EH (cell line): Measurements from ENCODE around the gene ASIC2.

Source experiments
- DNase-seq: peaks from one replicate; pipeline ENCODE4 v3.0.0-alpha.2; 2015; ENCODE audit warnings: low read depth

ASIC2 gene

DNA sequence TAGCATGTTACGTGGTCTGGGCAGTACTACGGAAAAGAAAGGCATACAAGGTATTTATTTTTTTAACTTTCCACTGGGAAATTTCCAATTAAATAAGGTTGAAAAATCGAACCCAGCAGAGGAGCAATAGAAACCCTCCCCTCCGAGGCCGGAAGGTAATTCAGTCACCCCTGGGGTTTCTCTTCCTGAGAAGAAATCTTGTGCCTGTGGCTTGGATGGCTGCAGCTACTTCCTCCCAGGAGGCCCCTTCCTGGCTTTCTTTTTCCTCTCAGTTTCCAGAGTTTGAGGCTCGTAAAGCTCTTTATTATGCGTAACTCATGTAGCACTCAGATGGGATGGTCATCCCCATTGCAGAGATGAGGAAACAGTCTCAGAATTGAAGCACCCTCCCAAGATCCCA lies 140.3 kb downstream of the ASIC2 start:
- no peak for DNase-seq

DNA sequence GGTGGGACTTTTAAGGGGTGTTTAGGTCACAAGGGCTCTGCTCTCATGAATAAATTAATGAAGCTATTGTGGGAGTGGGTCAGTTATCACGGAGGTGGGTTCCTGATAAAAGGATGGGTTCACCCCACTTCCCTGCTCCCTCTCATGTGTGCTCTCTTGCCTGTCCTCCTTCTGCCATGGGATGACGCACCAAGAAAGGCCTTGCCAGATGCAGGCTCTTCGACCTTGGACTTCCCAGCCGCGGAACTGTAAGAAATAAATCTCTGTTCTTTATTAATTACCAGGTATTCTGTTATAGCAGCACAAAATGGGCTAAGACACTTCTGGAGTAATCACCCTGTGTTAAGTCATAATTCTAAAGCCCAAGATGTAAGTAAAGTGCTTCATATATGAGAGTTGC lies 141.5 kb downstream of the ASIC2 start:
- DNase-seq: no peak

DNA sequence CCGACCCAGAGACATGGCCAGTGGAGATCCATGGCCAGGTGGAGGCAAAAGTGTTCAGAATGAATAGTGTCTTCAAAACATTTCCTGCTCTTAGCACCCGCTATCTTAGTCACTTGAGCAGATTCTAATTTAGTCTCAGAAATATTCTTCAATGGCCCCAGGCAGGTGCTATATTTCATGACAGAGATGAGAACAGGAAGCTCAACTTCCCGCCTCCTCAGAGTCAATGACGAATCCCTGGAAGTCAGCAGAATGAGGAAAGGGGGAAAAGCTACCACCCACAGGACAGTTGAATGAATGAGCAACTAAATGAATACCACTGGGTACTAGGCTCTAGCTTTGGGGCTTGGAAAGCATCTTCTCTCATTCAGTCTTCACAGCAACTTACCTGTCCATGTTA lies 147.2 kb downstream of the ASIC2 start:
- DNase-seq: no peak

DNA sequence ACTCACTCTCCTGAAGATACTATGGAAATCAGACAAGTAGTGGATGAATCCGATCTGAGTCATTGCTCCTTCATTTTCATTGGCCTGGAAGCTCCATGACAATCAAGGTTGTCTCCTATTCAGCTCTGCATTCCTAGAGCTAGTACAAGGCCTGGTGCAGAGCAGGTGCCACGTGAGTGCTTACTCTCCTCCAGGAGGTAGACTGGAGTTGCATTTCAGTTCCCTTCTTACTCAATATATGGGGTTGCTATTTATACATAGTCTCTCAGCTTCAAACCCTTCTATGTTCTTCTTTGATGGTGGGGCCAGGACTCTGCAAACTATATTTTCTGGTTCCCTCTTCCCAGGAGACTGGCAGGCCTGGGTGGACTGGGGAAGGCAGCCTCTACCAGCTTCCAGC lies 148.3 kb downstream of the ASIC2 start:
- no peak for DNase-seq

DNA sequence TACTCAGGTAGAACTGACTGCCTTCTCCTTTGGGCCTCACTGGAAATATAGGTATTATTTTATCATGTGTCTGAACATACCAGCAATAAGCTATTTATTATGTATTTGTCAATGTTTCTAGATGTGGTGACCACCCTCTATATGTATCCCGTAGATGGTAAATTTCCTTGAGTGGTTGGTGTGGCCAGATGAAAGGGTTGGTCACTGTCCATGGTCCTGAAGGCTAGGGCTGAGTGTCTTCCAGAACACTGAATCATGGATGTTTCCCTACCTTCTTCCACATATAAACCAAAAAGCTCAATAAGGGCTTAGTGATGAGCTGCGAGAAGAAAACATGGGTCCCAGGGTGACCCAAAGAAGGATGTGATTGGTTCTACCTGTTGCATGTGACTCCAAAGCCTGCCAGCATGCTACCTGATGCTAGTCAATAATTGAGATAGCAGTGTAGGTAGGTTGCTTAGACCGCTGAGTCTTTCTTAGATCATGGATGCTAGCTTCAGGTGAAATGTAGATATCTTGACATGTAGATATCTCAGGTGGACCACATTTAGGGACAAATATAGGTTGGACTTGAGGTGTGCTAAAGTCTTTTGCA lies 150.3 kb downstream of the ASIC2 start:
- DNase-seq: peak; percentile 35

DNA sequence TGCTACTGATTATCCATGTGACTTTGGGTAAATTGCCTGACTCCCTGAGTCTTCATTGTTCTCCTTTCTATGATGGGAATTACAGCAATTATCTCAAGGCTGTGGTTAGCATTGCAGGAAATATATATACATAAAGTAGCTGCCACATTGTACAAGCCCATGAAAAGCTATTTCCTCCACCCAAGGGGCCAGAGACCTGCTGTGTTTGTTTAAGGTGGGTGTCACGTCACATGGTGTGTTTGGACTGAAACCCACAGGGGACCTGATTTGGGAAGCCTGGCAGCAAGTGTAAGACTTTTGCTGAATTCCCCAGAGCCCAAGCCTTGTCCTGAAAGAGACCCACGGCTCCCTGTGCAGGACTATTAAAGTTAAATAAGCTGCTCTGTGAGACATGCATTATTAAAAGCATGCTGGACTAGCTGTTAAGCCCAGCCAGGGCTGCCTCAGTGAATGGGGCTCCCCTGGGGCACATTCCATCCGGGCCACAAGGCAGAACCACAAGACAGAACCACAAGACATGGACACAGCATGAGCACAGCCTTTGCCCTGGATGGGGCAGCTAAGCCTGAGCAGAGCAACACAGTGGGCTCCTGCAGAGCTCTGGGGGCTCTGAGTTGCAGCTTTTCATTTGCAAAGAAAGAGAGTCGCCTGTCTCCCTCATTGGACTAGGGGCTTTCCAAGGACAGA lies 152.5 kb downstream of the ASIC2 start:
- DNase-seq: no peak

DNA sequence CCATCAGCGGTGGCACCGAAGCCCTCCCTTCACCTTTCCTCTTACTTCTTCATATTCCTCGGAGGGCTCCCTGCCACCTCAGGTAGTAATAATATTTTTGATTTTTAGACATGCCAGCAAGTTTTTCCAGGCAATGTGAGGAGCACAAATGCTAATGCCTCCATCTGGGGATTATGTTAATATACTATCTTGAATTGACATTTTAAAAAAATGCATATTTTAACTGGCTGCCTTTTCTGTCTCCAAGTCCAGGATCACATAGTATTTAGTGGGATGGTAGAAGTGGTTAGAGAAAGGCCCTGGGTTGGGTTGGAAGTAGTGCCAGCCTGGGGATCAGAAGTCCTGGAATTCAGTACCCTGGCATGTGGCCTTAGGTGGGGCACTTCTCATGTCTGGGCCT lies 154.5 kb downstream of the ASIC2 start:
- no peak for DNase-seq

DNA sequence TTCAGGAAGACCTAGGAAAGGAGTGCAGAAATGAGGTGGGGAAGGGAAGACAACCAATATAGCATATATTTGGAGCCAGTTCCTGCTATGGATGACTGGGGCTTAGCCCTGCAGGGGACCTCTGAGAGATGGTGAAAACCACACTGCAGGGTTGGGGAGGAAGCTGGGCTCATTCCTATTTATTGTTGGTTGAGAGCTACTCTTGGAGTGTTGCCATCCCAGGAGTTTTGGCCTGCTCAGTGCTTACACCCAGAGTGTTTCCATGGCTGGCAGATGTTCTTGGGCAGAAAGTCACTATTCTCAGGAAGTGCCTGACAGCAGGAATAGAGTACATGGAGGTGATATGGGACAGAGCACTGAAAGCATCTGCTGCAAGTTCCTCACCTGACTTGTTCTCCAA lies 155.7 kb downstream of the ASIC2 start:
- no peak for DNase-seq

DNA sequence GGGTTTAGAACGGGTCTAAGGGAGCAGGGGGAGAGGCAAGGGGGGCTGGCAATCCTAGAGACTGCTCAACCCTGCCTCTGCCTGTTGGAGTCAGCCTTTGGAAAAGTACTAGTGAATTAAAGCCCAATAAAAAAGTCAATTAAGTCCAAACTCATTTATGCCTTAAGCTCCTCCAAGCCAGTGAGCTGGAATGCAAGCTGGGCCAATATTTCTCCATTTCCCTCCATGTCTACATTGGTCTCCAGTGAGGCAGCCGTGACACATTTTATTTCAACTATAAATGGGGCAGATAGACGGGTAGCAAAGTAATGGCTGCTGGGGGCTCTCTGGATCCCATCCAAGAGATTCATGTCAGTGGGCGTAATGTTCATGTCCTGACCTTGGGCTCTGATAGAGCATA lies 157.4 kb downstream of the ASIC2 start:
- DNase-seq: no peak

DNA sequence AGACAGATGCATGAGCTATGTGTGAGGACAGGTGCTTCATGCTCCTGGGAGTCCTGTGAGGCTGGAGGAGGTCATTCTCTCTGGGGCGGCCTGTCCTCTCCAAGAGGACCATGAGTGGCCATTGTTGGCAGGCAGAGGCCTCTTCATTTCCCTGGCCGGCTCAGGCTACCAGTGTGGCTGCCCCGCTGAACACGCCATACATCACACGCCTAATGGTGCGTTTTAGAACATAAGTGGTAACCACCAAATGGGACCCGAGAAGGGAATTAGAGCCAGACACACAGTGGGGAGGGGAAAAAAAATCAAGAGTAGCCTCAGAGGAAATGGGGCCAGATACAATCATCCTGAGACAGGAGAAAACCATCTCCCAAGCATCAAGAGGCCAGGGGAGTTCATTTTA lies 161.5 kb downstream of the ASIC2 start:
- no peak for DNase-seq

DNA sequence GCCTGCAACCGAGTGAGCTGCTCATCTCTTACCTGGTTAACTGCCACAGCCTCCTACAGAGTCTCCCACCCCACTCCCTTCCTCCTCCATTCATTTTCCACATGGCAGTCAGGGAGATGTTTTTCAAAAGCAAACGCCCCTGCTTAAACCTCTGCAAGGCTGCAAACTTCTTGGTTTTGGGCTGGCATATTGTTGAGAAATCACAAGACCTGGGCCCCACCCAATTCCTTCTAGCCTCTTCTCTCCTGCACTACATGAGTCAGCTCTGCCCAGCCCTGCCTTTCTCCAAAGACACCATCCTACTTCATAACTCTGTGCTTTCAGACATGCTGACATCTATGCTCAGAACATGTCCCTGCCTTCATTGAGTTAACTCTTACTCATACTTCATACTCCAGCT lies 165.4 kb downstream of the ASIC2 start:
- DNase-seq: no peak

DNA sequence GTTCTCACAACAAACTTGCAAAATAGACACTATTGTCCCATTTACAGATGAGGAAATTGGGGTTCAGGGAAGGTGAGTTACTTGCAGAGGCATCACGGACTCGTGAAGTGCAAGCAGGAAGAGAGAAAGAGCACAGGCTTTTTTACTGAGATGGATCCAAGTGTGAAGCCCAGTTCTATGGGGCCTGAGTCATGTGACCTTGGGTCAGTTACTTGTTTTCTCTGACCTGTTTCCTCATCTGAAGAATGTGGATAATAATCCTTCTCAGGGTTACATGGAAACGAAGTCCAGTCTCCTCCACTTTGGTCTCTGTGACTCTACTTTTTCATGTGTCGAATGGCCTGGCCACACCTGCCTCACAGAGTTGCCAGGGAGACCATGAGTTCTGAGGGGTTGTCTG lies 167.0 kb downstream of the ASIC2 start:
- DNase-seq: no peak

DNA sequence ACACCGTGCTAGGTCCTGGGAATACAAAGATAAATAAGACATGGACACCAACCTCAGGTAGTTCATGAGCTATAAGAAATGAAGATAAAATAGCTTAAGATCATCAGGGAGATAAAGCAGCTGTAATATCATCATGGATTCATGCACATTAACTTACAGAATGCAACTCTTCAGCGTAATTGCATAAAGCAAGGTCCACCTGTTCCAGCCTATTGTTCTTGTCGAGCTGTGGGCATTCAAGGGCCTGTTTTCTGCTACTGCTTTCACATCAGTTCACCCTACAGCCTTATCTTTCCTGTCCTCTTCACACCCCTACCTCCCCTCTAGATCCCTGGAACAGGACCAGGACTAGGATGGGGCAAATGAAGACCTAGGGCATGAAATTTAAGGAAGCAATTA lies 167.5 kb downstream of the ASIC2 start:
- DNase-seq: no peak

DNA sequence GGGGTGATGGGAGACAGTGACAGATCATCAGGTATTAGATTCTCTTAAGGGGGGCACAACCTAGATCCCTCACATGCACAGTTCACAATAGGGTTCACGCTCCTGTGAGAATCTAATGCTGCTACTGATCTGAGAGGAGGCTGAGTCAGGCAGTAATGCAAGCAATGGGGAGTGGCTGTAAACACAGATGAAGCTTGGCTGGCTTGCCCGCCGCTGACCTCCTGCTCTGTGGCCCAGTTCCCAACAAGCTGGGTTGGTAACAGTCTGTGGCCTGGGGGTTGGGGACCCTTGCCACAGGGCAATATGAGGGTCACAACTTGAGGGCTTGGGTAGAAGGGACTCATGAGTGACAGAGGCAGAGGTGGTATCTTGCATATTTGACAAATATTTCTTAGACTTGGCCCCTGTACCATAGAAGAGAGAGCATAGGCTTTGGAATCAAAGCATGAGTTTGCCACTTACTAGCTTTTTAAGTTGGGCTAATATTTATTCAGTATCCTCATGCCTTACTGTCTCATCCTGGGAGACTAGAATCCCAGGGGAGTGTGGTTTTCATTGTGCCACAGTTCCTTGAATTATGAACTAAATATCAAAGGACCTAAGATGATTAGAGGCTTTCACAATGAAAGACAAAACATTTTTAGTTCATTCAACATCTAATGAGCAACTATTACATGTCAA lies 168.1 kb downstream of the ASIC2 start:
- no peak for DNase-seq

DNA sequence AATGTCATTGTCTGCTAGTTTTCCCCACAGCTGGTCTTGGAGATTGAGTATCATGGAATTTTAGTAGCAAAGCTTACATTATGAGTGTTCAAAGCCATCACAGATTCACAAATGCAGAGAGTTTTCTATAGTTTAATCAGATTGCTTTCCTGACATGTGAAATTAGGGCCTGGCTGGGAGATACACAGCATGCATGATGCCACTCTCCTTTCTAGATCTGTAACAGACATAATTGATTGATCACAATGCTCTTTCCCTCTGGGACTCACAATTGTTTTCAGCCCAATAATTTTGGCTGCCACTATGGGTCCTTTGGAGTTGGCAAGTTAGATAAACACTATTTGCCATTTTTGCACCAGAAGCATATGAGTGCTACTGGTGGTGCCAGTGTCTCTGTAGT lies 168.9 kb downstream of the ASIC2 start:
- DNase-seq: no peak

DNA sequence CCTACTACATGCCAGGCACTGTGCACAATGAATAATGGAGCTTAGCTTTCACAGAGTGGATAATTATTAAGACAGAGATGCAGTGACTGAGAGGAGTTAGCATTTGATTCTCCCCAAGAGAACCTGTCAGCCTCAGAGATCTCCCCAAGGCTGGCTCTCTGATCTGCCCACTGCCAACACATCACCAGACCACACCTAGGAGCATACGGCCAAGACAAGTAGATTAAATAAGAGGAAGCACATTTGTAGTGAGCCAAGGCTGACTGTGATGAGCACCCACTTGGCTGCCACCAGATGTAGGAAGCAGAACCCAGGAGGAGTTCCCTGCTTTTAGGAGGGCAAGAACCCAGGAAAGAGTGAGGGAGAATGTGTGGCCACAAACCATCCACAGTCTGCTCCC lies 171.3 kb downstream of the ASIC2 start:
- no peak for DNase-seq

DNA sequence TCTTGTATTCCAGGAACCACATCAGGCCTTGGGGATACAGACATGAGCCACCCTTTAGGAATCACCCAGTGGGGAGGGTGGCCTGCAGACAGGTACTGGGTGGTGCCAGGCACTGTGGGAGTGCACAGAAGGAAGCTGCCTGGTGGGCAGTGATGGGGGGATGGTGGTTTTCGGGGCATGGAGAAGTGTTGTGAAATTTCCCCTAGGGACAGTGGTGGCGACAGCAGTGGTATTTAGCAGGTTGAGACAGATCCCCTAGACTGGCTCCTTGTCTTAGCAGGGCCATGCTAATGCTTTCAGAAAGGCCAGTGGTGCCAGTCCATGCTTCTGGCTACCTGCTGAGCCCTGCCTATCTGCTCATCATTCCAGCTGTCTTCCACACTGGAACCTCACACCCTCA lies 171.8 kb downstream of the ASIC2 start:
- no peak for DNase-seq

DNA sequence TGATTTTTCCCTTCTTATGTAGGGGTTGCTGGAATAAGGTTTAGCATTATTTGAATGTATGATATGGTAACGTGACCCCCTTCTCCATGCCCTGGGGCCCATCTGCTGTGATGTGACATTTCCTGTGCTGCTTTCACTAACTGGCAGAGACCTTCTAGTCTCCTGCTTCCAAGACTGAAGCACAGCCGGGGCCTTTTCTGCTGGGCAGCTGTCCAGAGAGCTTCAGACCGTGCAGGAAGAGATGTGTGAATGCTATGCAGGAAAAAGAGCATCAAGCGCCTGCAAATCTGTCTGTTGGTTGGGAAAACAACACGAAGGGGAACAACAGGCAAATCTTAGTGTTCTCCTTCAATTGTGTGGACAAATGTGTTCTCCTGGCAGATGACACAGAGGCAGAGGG lies 173.0 kb downstream of the ASIC2 start:
- DNase-seq: no peak

DNA sequence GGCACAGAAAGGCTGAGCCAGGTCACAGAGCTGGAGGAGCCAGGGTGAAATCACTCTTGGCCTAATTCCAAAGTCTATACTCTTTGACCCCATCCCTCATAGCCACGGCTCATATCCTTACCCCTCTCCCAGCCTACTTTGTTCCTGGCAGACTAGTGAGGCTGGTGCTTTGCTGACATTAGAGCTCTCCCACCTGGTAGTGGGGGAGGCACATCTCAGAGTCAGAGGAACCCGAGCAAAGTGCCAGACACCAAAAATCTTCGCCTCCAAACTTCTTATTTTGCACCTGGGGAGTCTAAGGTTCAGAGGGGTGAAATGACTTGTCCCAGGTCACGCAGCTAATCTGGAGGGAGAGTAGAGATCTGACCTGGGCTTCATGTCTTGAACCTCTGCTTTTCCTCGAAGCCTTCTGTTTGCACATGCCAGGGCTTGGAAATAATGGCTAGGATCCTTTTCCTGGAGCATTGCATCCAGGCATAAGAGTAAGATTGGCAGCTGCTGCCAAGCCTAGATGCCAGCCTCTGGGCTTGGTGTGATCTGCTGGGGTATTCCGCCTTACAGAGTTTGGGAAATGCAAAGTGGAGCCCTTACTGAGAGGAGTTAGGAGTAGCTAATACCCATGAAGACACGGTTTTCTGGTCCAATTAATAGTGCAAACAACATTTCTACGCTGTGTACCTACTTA lies 174.6 kb downstream of the ASIC2 start:
- no peak for DNase-seq

DNA sequence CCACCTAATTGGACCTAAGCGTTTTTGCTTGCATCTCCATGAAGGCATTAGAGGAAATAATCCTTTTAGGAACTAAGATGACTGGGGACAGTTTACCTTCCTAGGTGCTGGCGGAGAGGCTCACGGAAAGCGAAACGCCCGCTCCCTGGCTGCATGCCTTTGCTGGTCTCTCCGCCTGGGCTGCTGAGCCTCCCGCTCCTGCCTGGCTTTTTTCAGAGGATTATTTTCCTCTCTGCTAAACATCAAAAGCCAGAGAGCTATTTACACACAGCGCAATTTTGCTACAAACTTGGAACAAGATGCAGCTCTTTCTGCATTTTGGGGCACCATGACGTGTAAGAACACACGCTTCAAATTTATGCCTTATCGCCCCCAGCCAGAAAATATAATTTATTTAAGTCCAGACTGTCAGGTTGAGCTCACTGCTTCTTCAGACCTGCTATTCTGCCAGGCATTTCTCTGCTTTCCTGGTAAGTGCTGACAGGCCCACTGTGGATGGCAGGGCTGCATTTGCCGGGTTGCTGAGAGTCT lies 177.0 kb downstream of the ASIC2 start:
- no peak for DNase-seq

DNA sequence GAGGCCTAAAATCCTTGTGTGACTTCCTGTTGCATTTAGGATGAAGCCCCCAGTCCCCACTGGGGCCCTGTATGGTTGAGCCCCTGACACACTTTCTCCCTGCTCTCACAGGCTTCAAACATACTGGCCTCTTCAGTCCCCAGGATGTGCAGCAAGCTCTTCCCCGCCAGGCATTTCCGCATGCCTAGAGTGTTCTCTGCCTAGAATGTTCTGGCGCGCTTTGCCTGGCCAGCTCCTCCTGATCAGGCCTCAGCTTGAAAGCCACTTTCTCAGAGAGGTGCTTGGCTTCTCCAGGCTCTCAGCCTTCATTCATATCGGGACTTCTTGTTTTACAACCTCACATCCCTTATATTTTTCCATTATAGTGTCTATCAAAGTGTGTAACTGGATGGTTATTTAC lies 177.7 kb downstream of the ASIC2 start:
- no peak for DNase-seq

DNA sequence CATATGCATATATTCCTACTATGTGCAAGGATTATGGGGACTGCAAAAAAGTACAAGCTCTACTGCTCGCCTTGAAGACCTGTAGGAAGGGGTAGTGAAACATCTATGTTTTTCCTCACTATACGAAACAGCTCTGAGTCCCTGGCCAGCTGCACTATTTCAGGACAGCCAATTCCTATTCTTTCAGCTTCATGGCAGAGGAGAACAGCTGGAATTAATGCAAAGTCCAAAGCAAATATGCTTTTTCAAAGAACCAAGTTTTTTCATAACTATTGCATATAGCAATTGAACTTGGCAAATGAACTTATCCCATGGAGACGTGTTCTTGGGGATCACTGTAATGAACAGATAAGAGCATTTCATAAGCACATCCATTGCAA lies 179.1 kb downstream of the ASIC2 start:
- DNase-seq: no peak
